GM03348 (cell line): Measurements from ENCODE around the gene CHEK1.
"Not testable (repeated sequence)": the region's sequence is repeated elsewhere in the genome, so short reads cannot be mapped to it uniquely, and the experiment has no call there.

Experiments used
- DNase-seq: peaks from one replicate; pipeline ENCODE4 v3.0.0; 2012; ENCODE audit warnings: low spot score

Gene CHEK1

DNA sequence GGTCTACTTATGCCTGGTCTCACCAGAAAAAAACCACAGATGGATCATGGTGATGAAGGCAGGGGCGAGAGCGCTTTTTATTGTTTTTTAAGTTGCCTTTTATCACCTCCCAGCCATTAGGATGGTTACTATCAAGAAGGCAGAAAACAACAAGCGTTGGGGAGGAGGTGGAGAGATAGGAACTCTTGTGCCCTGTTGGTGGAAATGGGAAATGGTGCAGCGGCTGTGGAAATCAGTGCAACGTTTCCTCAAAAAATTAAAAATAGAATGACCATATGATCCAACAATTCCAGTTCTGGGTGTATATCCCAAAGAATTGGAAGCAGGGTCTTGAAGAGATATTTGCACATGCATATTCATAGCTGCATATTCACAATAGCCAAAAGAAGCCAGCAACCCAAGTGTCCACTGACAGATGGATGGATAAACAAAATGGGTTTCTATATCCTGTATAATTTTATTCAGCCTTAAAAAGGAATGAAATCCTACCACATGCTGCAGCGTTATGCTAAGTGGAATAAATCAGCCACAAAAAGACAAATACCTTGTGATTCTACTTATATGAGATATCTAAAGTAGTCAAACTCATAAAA is 76.2 kb downstream of the CHEK1 start:
- DNase-seq, result no peak

DNA sequence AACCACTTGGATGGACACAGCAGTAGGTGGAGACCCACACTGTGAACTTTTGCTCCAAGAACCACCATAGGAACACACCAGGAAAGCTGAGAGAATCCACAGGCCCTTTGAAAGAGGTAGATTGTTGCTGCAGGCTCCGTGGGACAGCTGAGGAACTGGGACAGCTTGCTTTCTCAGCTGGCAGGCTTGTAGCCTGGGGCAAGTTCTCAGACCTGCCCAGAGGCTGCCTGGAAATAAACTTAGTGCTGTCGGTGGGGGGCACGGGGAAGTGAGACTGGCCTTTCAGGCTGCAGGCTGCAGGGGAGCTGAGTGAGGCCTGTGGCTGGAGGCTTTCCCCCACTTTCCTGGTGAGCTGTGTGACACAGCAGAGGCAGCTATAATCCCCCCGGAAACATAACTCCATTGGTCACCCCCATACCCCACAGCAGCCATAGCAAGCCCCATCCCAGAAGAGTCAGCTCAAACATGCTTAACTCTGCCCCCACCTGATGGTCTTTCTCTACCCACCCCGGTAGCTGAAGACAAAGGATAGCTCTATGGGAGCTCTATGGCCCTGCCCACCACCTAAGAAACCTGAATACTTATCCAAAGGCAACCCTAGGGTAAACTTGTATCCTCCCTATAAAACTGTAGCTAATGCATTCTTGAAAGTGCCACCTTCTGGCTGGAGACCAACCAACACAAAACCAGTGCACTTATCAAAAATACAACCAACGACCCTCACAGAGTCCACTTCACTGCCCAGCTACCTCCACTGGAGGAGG is 77.1 kb downstream of the CHEK1 start:
- no peak for DNase-seq

DNA sequence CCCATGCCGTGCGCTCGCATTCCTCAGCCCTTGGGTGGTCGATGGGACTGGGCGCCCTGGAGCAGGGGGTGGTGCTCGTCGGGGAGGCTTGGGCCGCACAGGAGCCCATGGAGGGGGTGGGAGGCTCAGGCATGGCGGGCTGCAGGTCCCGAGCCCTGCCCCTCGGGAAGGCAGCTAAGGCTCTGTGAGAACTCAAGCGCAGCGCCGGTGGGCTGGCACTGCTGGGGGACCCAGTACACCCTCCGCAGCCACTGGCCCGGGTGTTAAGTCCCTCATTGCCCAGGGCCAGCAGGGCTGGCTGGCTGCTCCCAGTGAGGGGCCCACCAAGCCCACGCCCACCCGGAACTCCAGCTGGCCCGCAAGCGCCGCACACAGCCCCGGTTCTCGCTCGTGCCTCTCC is 79.7 kb downstream of the CHEK1 start:
- DNase-seq, result not testable (repeated sequence)

DNA sequence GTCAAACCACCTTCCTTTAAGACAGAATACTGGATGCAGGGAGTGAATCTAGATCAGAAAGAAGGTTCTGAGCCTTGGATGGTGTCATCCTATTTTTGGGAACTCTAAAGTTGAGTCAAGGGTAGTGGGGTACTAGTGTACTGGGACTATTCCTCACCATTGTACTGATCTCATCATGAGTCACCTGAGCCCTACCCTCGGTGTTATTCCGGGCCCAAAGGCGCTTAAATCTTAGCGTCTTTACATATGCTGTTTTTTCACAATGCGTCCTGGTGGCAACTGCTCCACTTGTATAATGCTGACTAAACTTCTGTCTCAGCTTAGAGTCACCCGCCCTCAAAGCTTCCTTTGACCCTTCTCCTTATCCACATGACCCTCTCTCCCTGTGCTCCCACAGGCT is 95.8 kb downstream of the CHEK1 start:
- DNase-seq, result no peak

DNA sequence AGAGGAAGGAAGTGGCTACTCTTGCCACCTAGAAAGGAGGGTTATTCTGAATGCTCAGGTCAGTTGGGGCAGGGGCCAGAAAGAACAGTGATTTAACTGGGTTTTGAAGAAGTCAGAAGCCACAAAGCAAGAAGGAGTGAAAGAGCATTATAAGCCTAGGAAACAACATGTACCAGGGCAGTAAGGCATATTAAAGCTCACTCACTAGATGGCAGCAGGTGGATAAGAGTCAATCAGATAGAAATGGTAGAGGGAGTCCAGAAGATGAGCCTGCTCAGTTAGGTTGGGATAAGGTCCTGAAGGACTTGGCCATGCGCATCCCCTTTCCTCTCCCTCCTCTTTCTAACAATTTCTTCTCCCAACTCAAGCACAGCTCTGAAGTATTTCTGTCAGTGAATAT is 99.2 kb downstream of the CHEK1 start:
- DNase-seq, result peak; percentile 31
